Neuronal stem cell (in vitro differentiated cells): ENCODE data around the gene TFAP2D. TPM values are rescaled to one million over a fixed set of nuclear protein-coding genes. Genes with fewer than 3 reads are reported as not detected.

Experiments
- DNase-seq: peaks from one replicate; pipeline ENCODE4 v3.0.0-alpha.2; 2013; ENCODE audit warnings: low spot score
- H2AFZ ChIP-seq: one replicate; pipeline ENCODE4 v1.6.1; 2013; ENCODE audit warnings: mild to moderate bottlenecking, low read length, inconsistent platforms
- H2AK5ac ChIP-seq: 2 replicates; pipeline ENCODE4 v1.6.1; 2013; ENCODE audit warnings: low read depth, mild to moderate bottlenecking, inconsistent platforms, low read length, moderate library complexity, mixed read lengths
- H2BK120ac ChIP-seq: 2 replicates; pipeline ENCODE4 v1.6.1; 2013; ENCODE audit warnings: low read depth, mild to moderate bottlenecking, inconsistent platforms, low read length, moderate library complexity, mixed read lengths
- H2BK12ac ChIP-seq: one replicate; pipeline ENCODE4 v1.6.1; 2013; ENCODE audit warnings: low read length, inconsistent platforms
- H2BK15ac ChIP-seq: 2 replicates; pipeline ENCODE4 v1.6.1; 2013; ENCODE audit warnings: mild to moderate bottlenecking, low read length, inconsistent platforms, mixed read lengths
- H2BK5ac ChIP-seq: one replicate; pipeline ENCODE4 v1.6.1; 2013; ENCODE audit warnings: inconsistent platforms, mild to moderate bottlenecking, low read length, moderate library complexity
- H3K14ac ChIP-seq: one replicate; pipeline ENCODE4 v1.6.1; 2013; ENCODE audit warnings: low read length, inconsistent platforms
- H3K18ac ChIP-seq: 2 replicates; pipeline ENCODE4 v1.6.1; 2013; ENCODE audit warnings: low read length, inconsistent platforms
- H3K23ac ChIP-seq: 2 replicates; pipeline ENCODE4 v1.6.1; 2013; ENCODE audit warnings: low read depth, mild to moderate bottlenecking, mixed read lengths, low read length, inconsistent platforms; ENCODE audit not compliant: poor library complexity
- H3K27ac ChIP-seq: replicated peaks from 3 replicates; pipeline ENCODE4 v1.5.1; 2013; ENCODE audit warnings: low read length, inconsistent platforms
- H3K27me3 ChIP-seq, 3 experiments: 2 replicates each; pipeline ENCODE4 v1.6.1; 2013; ENCODE audit warnings: low read length in 3 of 3, mild to moderate bottlenecking in 2 of 3, inconsistent platforms in 1 of 3, low read depth in 1 of 3, mixed read lengths in 1 of 3, moderate library complexity in 1 of 3; ENCODE audit not compliant: control insufficient read depth in 3 of 3, insufficient read depth in 3 of 3
- H3K36me3 ChIP-seq, 2 donors: replicated peaks in 1 of 2; 2 replicates each; pipeline ENCODE4 v1.6.1; 2013; ENCODE audit warnings: low read length in 2 of 2; ENCODE audit not compliant: control insufficient read depth in 2 of 2, insufficient read depth in 2 of 2
- H3K4ac ChIP-seq: 2 replicates; pipeline ENCODE4 v1.6.1; 2013; ENCODE audit warnings: inconsistent platforms, mild to moderate bottlenecking, low read length, moderate library complexity
- H3K4me1 ChIP-seq, 2 donors: 1 replicate in 1 of 2; 2 replicates in 1 of 2; pipeline ENCODE4 v1.6.1; 2013; ENCODE audit warnings: low read length in 2 of 2, low read depth in 1 of 2; ENCODE audit not compliant: control insufficient read depth in 2 of 2, insufficient read depth in 1 of 2
- H3K4me2 ChIP-seq: one replicate; pipeline ENCODE4 v1.6.1; 2013; ENCODE audit warnings: mild to moderate bottlenecking, low read length, inconsistent platforms; ENCODE audit not compliant: insufficient read depth, poor library complexity, severe bottlenecking
- H3K4me3 ChIP-seq, 2 donors: 2 replicates each; pipeline ENCODE4 v1.5.1; 2013; ENCODE audit warnings: low read length in 2 of 2, mild to moderate bottlenecking in 2 of 2, inconsistent platforms in 1 of 2, moderate library complexity in 1 of 2
- H3K79me1 ChIP-seq: one replicate; pipeline ENCODE4 v1.6.1; 2013; ENCODE audit warnings: low read depth, mild to moderate bottlenecking, inconsistent platforms, low read length, moderate library complexity
- H3K9ac ChIP-seq: one replicate; pipeline ENCODE4 v1.6.1; 2013; ENCODE audit warnings: mild to moderate bottlenecking, low read depth, low read length, inconsistent platforms; ENCODE audit not compliant: poor library complexity
- H3K9me3 ChIP-seq, 2 donors: replicated peaks in 1 of 2; 2 replicates each; pipeline versions ENCODE3 to v1.6.1; 2013; ENCODE audit warnings: low read length in 2 of 2, mild to moderate bottlenecking in 2 of 2, inconsistent platforms in 1 of 2, low read depth in 1 of 2, mixed read lengths in 1 of 2, moderate library complexity in 1 of 2; ENCODE audit not compliant: control insufficient read depth in 2 of 2, insufficient read depth in 1 of 2
- H4K8ac ChIP-seq: one replicate; pipeline ENCODE4 v1.6.1; 2013; ENCODE audit warnings: low read depth, mild to moderate bottlenecking, inconsistent platforms, low read length, moderate library complexity
- H4K91ac ChIP-seq: one replicate; pipeline ENCODE4 v1.6.1; 2013; ENCODE audit warnings: low read length, low read depth, mild to moderate bottlenecking, inconsistent platforms; ENCODE audit not compliant: poor library complexity
- WGBS, 2 donors: extraction: QIAGEN DNeasy Blood & Tissue Kit; methylation state at CpG; one replicate each; pipeline ENCODE4 v1.1.7; 2013; ENCODE audit warnings: missing lambda C conversion rate in 2 of 2, mixed read lengths in 1 of 2; ENCODE audit not compliant: insufficient read length in 2 of 2, insufficient replicate concordance in 1 of 2; ENCODE audit errors: extremely low coverage in 2 of 2; 5-methylcytosine and 5-hydroxymethylcytosine counted together
- polyA plus RNA-seq, 2 experiments: library from polyadenylated mRNA; stranded (reverse); fragments of 200-250 nt; gene quantifications; one replicate each; pipeline ENCODE4 v1.2.3, GENCODE V29; 2013

Gene TFAP2D
- not detected for polyA plus RNA-seq (2013, experiment 1 of 2)
- polyA plus RNA-seq (2013, experiment 2 of 2): not detected

- no peak within 1 kb of the TSS for H3K4ac ChIP-seq
- no peak within 1 kb of the TSS for H3K4me2 ChIP-seq
- H3K9me3 ChIP-seq: no peaks in the 10 kb centered on the region
- DNase-seq: no peak
- no peak within 1 kb of the TSS for H2BK5ac ChIP-seq
- no peak within 1 kb of the TSS for H2AFZ ChIP-seq
- no peaks in the 10 kb centered on the region for H3K79me1 ChIP-seq
- H2BK120ac ChIP-seq: no peak within 1 kb of the TSS
- WGBS, 2 donors: no CpG with 5 or more reads among the region's 4 CpGs
- no peaks in the 10 kb centered on the region for H3K36me3 ChIP-seq
- no peak within 1 kb of the TSS for H4K8ac ChIP-seq
- H2BK12ac ChIP-seq: no peak within 1 kb of the TSS
- H4K91ac ChIP-seq: no peak within 1 kb of the TSS
- H3K4me1 ChIP-seq: peaks cover 0 to 11% of the 10 kb centered on the region in 2 donors
- H3K14ac ChIP-seq: no peak within 1 kb of the TSS
- H3K9ac ChIP-seq: no peak within 1 kb of the TSS
- no peak within 1 kb of the TSS for H2BK15ac ChIP-seq
- no peak within 1 kb of the TSS for H3K27ac ChIP-seq
- H3K4me3 ChIP-seq: no peak within 1 kb of the TSS
- no peak within 1 kb of the TSS for H2AK5ac ChIP-seq
- H3K23ac ChIP-seq: no peak within 1 kb of the TSS
- peaks cover 25 to 96% (median 84%) of the 10 kb centered on the region in 3 experiments for H3K27me3 ChIP-seq
- H3K18ac ChIP-seq: no peak within 1 kb of the TSS
These were observed at the start of gene TFAP2D for GRCh38 chr6:50713226-50713625. TSS of gene TFAP2D (plus strand) at chr6:50713526. CDS start at chr6:50714056, 530 bp downstream.

GRCh38 chr6:50663806-50664205 lies 49.5 kb upstream of the TFAP2D start:
- Histone ChIP-seq H3K79me1 (no peaks in the 10 kb centered on the region), H3K9me3 (no peaks in the 10 kb centered on the region), H3K36me3 (no peaks in the 10 kb centered on the region), H3K9ac (no peak overlapping the region), H3K4ac (no peak overlapping the region), H3K4me3 (no peak overlapping the region), H3K23ac (no peak overlapping the region), H2BK5ac (no peak overlapping the region), H2BK12ac (no peak overlapping the region), H3K27ac (no peak overlapping the region), H4K91ac (no peak overlapping the region), H2BK120ac (no peak overlapping the region), H3K18ac (no peak overlapping the region), H2BK15ac (no peak overlapping the region), H3K4me1 (no peaks in the 10 kb centered on the region), H3K27me3 (no peaks in the 10 kb centered on the region), H3K14ac (no peak overlapping the region), H4K8ac (no peak overlapping the region), H2AFZ (no peak overlapping the region), H3K4me2 (no peak overlapping the region), H2AK5ac (no peak overlapping the region)
- no peak for DNase-seq
- WGBS, 2 donors: no CpG with 5 or more reads among the region's 1 CpG

- Histone ChIP-seq H3K27ac (no peak overlapping the region), H4K91ac (no peak overlapping the region), H3K79me1 (no peaks in the 10 kb centered on the region), H3K18ac (no peak overlapping the region), H2AK5ac (no peak overlapping the region), H2BK12ac (no peak overlapping the region), H2AFZ (no peak overlapping the region), H4K8ac (no peak overlapping the region), H3K27me3 (no peaks in the 10 kb centered on the region), H2BK15ac (no peak overlapping the region), H3K14ac (no peak overlapping the region), H3K9me3 (no peaks in the 10 kb centered on the region), H3K9ac (no peak overlapping the region), H3K4me2 (no peak overlapping the region), H2BK120ac (no peak overlapping the region), H2BK5ac (no peak overlapping the region), H3K23ac (no peak overlapping the region), H3K4me3 (no peak overlapping the region), H3K4me1 (no peaks in the 10 kb centered on the region), H3K36me3 (no peaks in the 10 kb centered on the region), H3K4ac (no peak overlapping the region)
- no peak for DNase-seq
- no CpG with 5 or more reads among the region's 3 CpGs for WGBS, 2 donors
These were observed 47.2 kb upstream of the TFAP2D start for GRCh38 chr6:50666089-50666488.

- H2BK5ac ChIP-seq: no peak overlapping the region
- H4K91ac ChIP-seq: no peak overlapping the region
- H3K9me3 ChIP-seq: no peaks in the 10 kb centered on the region
- no peak overlapping the region for H3K18ac ChIP-seq
- no peaks in the 10 kb centered on the region for H3K4me1 ChIP-seq
- no peak overlapping the region for H3K23ac ChIP-seq
- no peak overlapping the region for H3K4me2 ChIP-seq
- H2BK120ac ChIP-seq: no peak overlapping the region
- H3K14ac ChIP-seq: no peak overlapping the region
- no peak overlapping the region for H3K27ac ChIP-seq
- no peak overlapping the region for H2AFZ ChIP-seq
- H3K4me3 ChIP-seq: no peak overlapping the region
- DNase-seq: no peak
- no peaks in the 10 kb centered on the region for H3K79me1 ChIP-seq
- no peak overlapping the region for H4K8ac ChIP-seq
- WGBS, 2 donors: no CpG with 5 or more reads among the region's 4 CpGs
- H3K4ac ChIP-seq: no peak overlapping the region
- no peaks in the 10 kb centered on the region for H3K36me3 ChIP-seq
- no peak overlapping the region for H2BK15ac ChIP-seq
- H3K27me3 ChIP-seq: no peaks in the 10 kb centered on the region
- no peak overlapping the region for H2BK12ac ChIP-seq
- no peak overlapping the region for H3K9ac ChIP-seq
- H2AK5ac ChIP-seq: no peak overlapping the region
These were observed 32.0 kb upstream of the TFAP2D start for GRCh38 chr6:50681213-50681824.
